ENCODE measurements around the gene ZIM2. TPM values are rescaled to one million over a fixed set of nuclear protein-coding genes. Genes with fewer than 3 reads are reported as not detected.

The ZIM2 gene
- total RNA-seq: 1 to 10 TPM in 1 of 4 donors, not detected in 3; 1.2 TPM

GRCh38 chr19:56840451-56841192, at the start of gene ZIM2, which contains the start of gene PEG3:
ZIM2 (minus strand) TSS chr19:56840726; CDS start chr19:56824277, 16,449 bp downstream.
PEG3 (minus strand) TSS chr19:56840726; CDS start chr19:56824655, 16,071 bp downstream.
- DNase-seq (ENCODE audit: extremely low spot score): no peak
- Histone ChIP-seq H3K27ac (replicated peaks in 1 of 4) (peak within 1 kb of the TSS; percentile 86 to 96 (median 88)), H3K4me1 (peaks cover 4 to 27% (median 17%) of the 10 kb centered on the region in 4 donors), H3K36me3 (no peaks in the 10 kb centered on the region), H3K4me3 (peak within 1 kb of the TSS; percentile 52 to 69 (median 60)), H3K27me3 (no peaks in the 10 kb centered on the region), H3K9me3 (peaks cover 0 to 6% (median 0%) of the 10 kb centered on the region in 4 donors)
- TF ChIP-seq EP300 (IDR thresholded peaks at IDR 0.05): no peak
- TF ChIP-seq POLR2AphosphoS5 (IDR thresholded peaks at IDR 0.05): peak; percentile 69 to 84
- intact Hi-C loops (cut with DNase I): loop anchor here (10.0 kb wide), 1 partner anchor 254 kb away; no protein-coding TSS in a partner anchor
- WGBS: 64% methylated on average over 36 of the region's 49 CpGs

GRCh38 chr19:56885173-56885985, 44.9 kb upstream of the ZIM2 start:
- TF ChIP-seq CTCF (IDR thresholded peaks at IDR 0.05) (no peak), EP300 (IDR thresholded peaks at IDR 0.05) (no peak)
- intact Hi-C loops (cut with DNase I): no loop called here
- DNase-seq (ENCODE audit: extremely low spot score): no peak
- Histone ChIP-seq H3K9me3 (no peaks in the 10 kb centered on the region), H3K36me3 (no peaks in the 10 kb centered on the region), H3K27ac (replicated peaks in 1 of 4) (no peak overlapping the region), H3K4me3 (no peak overlapping the region), H3K4me1 (no peaks in the 10 kb centered on the region), H3K27me3 (peaks cover 0 to 9% (median 0%) of the 10 kb centered on the region in 4 donors)
- 43% methylated on average over 8 of the region's 14 CpGs for WGBS

GRCh38 chr19:56884441-56884840, 43.9 kb upstream of the ZIM2 start:
- Histone ChIP-seq H3K4me1 (no peaks in the 10 kb centered on the region), H3K36me3 (no peaks in the 10 kb centered on the region), H3K4me3 (no peak overlapping the region), H3K27ac (replicated peaks in 1 of 4) (no peak overlapping the region), H3K27me3 (peaks cover 0 to 9% (median 0%) of the 10 kb centered on the region in 4 donors), H3K9me3 (no peaks in the 10 kb centered on the region)
- TF ChIP-seq POLR2AphosphoS5 (IDR thresholded peaks at IDR 0.05): no peak
- DNase-seq (ENCODE audit: extremely low spot score): no peak
- intact Hi-C loops (cut with DNase I): no loop called here
- WGBS: 64% methylated on average over 4 of the region's 5 CpGs

- Histone ChIP-seq H3K9me3 (peaks cover 0 to 3% (median under 1%) of the 10 kb centered on the region in 4 donors), H3K27ac (replicated peaks in 1 of 4) (no peak overlapping the region), H3K36me3 (no peaks in the 10 kb centered on the region), H3K27me3 (peaks cover 0 to 9% (median 0%) of the 10 kb centered on the region in 4 donors), H3K4me1 (no peaks in the 10 kb centered on the region), H3K4me3 (no peak overlapping the region)
- 90% methylated on average over 5 of the region's 5 CpGs for WGBS
- no peak for TF ChIP-seq CTCF (IDR thresholded peaks at IDR 0.05)
- TF ChIP-seq POLR2AphosphoS5 (IDR thresholded peaks at IDR 0.05): no peak
- no peak for TF ChIP-seq POLR2A (IDR thresholded peaks at IDR 0.05; ENCODE audit: low read depth)
- TF ChIP-seq EP300 (IDR thresholded peaks at IDR 0.05): no peak
- no peak for DNase-seq (ENCODE audit: extremely low spot score)
- intact Hi-C loops (cut with DNase I): no loop called here
Observed at GRCh38 chr19:56880592-56881190, 40.2 kb upstream of the ZIM2 start.

GRCh38 chr19:56877069-56877715, 36.7 kb upstream of the ZIM2 start:
- H3K9me3 ChIP-seq: peaks cover 0 to 21% (median 6%) of the 10 kb centered on the region in 4 donors
- WGBS: 80% methylated on average over 19 of the region's 19 CpGs
- H3K27ac ChIP-seq (replicated peaks in 1 of 4): no peak overlapping the region
- no peak overlapping the region for H3K4me3 ChIP-seq
- DNase-seq (ENCODE audit: extremely low spot score): no peak
- TF ChIP-seq POLR2AphosphoS5 (IDR thresholded peaks at IDR 0.05) (no peak), EP300 (IDR thresholded peaks at IDR 0.05) (no peak), POLR2A (IDR thresholded peaks at IDR 0.05; ENCODE audit: low read depth) (no peak), CTCF (IDR thresholded peaks at IDR 0.05) (no peak)
- no peaks in the 10 kb centered on the region for H3K36me3 ChIP-seq
- H3K4me1 ChIP-seq: no peaks in the 10 kb centered on the region
- H3K27me3 ChIP-seq: no peaks in the 10 kb centered on the region
- intact Hi-C loops (cut with DNase I): no loop called here
